B cell (primary cell): ENCODE data around the gene PAM. TPM values are rescaled to one million over a fixed set of nuclear protein-coding genes. Genes with fewer than 3 reads are reported as not detected.

Source experiments
- ATAC-seq: fragments of 200-7000 bp; cut with Tn5 transposase; one replicate; pipeline ENCODE4 v1.10.0; 2021; ENCODE audit warnings: low read depth, mild to moderate bottlenecking, moderate number of reproducible peaks, moderate library complexity
- CTCF ChIA-PET: fragments of 350-600 bp; sonication (Branson Sonifier 250); formaldehyde crosslinking; loops from one replicate; lab custom pipeline; 2021; ENCODE audit warnings: antibody characterized with exemption, inconsistent platforms; lab: Charles Lee
- POLR2A ChIA-PET: fragments of 350-600 bp; sonication (Branson Sonifier 250); formaldehyde crosslinking; loops from one replicate; lab custom pipeline; 2021; ENCODE audit warnings: antibody characterized with exemption; lab: Charles Lee
- DNase-seq: peaks from one replicate; pipeline ENCODE4 v3.0.0; 2013
- H2AFZ ChIP-seq: 2 replicates; pipeline ENCODE4 v1.6.1; 2012; ENCODE audit warnings: mild to moderate bottlenecking, low read depth, low read length; ENCODE audit not compliant: insufficient read depth, poor library complexity, severe bottlenecking
- H3K27ac ChIP-seq, 2 donors: 1 replicate in 1 of 2; 2 replicates in 1 of 2; pipeline ENCODE4 v1.5.1; 2012 to 2013; ENCODE audit warnings: low read length in 2 of 2, mild to moderate bottlenecking in 2 of 2, moderate library complexity in 1 of 2
- H3K27me3 ChIP-seq, 4 experiments: fragments of 200-600 bp in 1 of 4; sonication (generic) in 1 of 4; replicated peaks in 1 of 4; 1 replicate in 2 of 4; 2 replicates in 2 of 4; pipeline versions ENCODE4 v1.6.1 to v1.7.0; 2013 to 2016; ENCODE audit warnings: low read length in 3 of 4, mild to moderate bottlenecking in 2 of 4, mixed read lengths in 1 of 4, moderate library complexity in 1 of 4; ENCODE audit not compliant: insufficient read depth in 4 of 4, control insufficient read depth in 3 of 4; ENCODE audit errors: control extremely low read depth in 1 of 4
- H3K36me3 ChIP-seq, 2 experiments: replicated peaks in 1 of 2; 1 replicate in 1 of 2; 2 replicates in 1 of 2; pipeline versions ENCODE4 v1.6.1 to v1.7.1; 2013; ENCODE audit warnings: low read length in 1 of 2; ENCODE audit not compliant: insufficient read depth in 2 of 2, control insufficient read depth in 1 of 2; ENCODE audit errors: control extremely low read depth in 1 of 2, extremely low read depth in 1 of 2
- H3K4me1 ChIP-seq, 2 donors: fragments of 200-600 bp in 1 of 2; sonication (generic) in 1 of 2; 1 replicate in 1 of 2; 2 replicates in 1 of 2; pipeline versions ENCODE4 v1.5.1 to v1.6.1; 2013 to 2017; ENCODE audit warnings: low read length in 2 of 2; ENCODE audit not compliant: control insufficient read depth in 2 of 2, insufficient read depth in 2 of 2
- H3K4me2 ChIP-seq: replicated peaks from 2 replicates; pipeline ENCODE3; 2012; ENCODE audit warnings: mild to moderate bottlenecking, low read depth, low read length; ENCODE audit not compliant: poor library complexity, severe bottlenecking
- H3K4me3 ChIP-seq, 5 experiments: fragments of 200-600 bp in 1 of 5; sonication (generic) in 1 of 5; 1 replicate in 3 of 5; 2 replicates in 2 of 5; pipeline versions ENCODE4 v1.5.1 to v1.7.0; 2011 to 2016; ENCODE audit warnings: low read length in 4 of 5, mild to moderate bottlenecking in 4 of 5, low read depth in 2 of 5, control low read depth in 1 of 5, moderate library complexity in 1 of 5; ENCODE audit not compliant: insufficient read depth in 1 of 5; ENCODE audit errors: control extremely low read depth in 1 of 5, extremely low read depth in 1 of 5
- H3K79me2 ChIP-seq: fragments of 200-600 bp; sonication (generic); one replicate; pipeline ENCODE4 v1.6.0; 2016; ENCODE audit warnings: low read length; ENCODE audit not compliant: control insufficient read depth, insufficient read depth
- H3K9ac ChIP-seq: fragments of 200-600 bp; sonication (generic); 2 replicates; pipeline ENCODE4 v1.6.1; 2017; ENCODE audit warnings: mild to moderate bottlenecking, low read length, moderate library complexity
- H3K9me3 ChIP-seq, 3 donors: one replicate each; pipeline versions ENCODE4 v1.6.1 to v1.7.1; 2013; ENCODE audit warnings: low read length in 2 of 3; ENCODE audit not compliant: control insufficient read depth in 2 of 3, insufficient read depth in 1 of 3; ENCODE audit errors: control extremely low read depth in 1 of 3
- H4K20me1 ChIP-seq: 2 replicates; pipeline ENCODE4 v1.6.0; 2012; ENCODE audit warnings: mild to moderate bottlenecking, low read length; ENCODE audit not compliant: insufficient read depth, control insufficient read depth, poor library complexity, severe bottlenecking
- H3K27ac Mint-ChIP-seq: one replicate; pipeline ENCODE4 v1.8.0; 2021; ENCODE audit warnings: mixed read lengths
- H3K27me3 Mint-ChIP-seq: one replicate; pipeline ENCODE4 v1.8.0; 2021; ENCODE audit warnings: mixed read lengths
- H3K4me1 Mint-ChIP-seq: one replicate; pipeline ENCODE4 v1.8.0; 2021; ENCODE audit warnings: mixed read lengths
- H3K4me3 Mint-ChIP-seq: one replicate; pipeline ENCODE4 v1.8.0; 2021; ENCODE audit warnings: mixed read lengths
- H3K9me3 Mint-ChIP-seq: one replicate; pipeline ENCODE4 v1.8.0; 2022; ENCODE audit warnings: mixed read lengths; ENCODE audit not compliant: insufficient read depth
- CTCF ChIP-seq: fragments of 200-600 bp; IDR thresholded peaks from one replicate; pipeline ENCODE4 v1.8.0; 2022; ENCODE audit warnings: antibody characterized with exemption, mild to moderate bottlenecking
- EZH2 ChIP-seq: IDR thresholded peaks from 2 replicates; pipeline ENCODE4 v1.6.1; 2012; ENCODE audit warnings: borderline replicate concordance, low read depth, mild to moderate bottlenecking, moderate library complexity, low read length; ENCODE audit not compliant: insufficient read depth, poor library complexity, severe bottlenecking
- WGBS: methylation state at CpG from one replicate; pipeline ENCODE4 v1.1.5; 2013; ENCODE audit warnings: missing lambda C conversion rate; ENCODE audit not compliant: insufficient coverage; 5-methylcytosine and 5-hydroxymethylcytosine counted together
- intact Hi-C: fragments of 100-400 bp; cut with micrococcal nuclease; formaldehyde crosslinking; loops from one replicate; pipeline ENCODE4 v1.10.0; 2022
- polyA plus RNA-seq: library from polyadenylated mRNA; depleted of rRNA; stranded (reverse); fragments of >200 nt; gene quantifications from 2 replicates; pipeline ENCODE4 v1.2.3, GENCODE V29; 2012
- total RNA-seq, 2 donors: library from RNA; stranded (reverse); fragments of 120-200 nt in 1 of 2; gene quantifications; 1 replicate in 1 of 2; 2 replicates in 1 of 2; pipeline versions ENCODE4 v1.2.3 to v1.2.4, GENCODE V29; 2013 to 2022

PAM gene
- total and polyA plus RNA-seq, 2 donors (not counting 1 experiment from before 2014, with no cell fraction given) = 1.00 to 34.8 TPM

- Histone ChIP-seq H3K4me2 (no peak overlapping the region), H2AFZ (no peak overlapping the region)
- CTCF ChIA-PET = no interaction called here
Measured at GRCh38 chr5:102749416-102750030, 5.6 kb upstream of the PAM start.

More at GRCh38 chr5:102749416-102750030, 5.6 kb upstream of the PAM start:
- no peak overlapping the region for H3K4me3 Mint-ChIP-seq
- intact Hi-C loops = no loop called here
- no peak overlapping the region for H3K9ac ChIP-seq
- H4K20me1 ChIP-seq = no peaks in the 10 kb centered on the region
- no peaks in the 10 kb centered on the region for H3K36me3 ChIP-seq
- H3K27ac ChIP-seq = no peak overlapping the region
- POLR2A ChIA-PET = no interaction called here
- H3K27ac Mint-ChIP-seq = no peak overlapping the region
- no peak overlapping the region for H3K4me3 ChIP-seq
- peaks cover 26% of the 10 kb centered on the region for H3K27me3 Mint-ChIP-seq
- no peaks in the 10 kb centered on the region for H3K79me2 ChIP-seq
- no peaks in the 10 kb centered on the region for H3K9me3 Mint-ChIP-seq
- peaks cover 10 to 11% of the 10 kb centered on the region in 2 donors for H3K4me1 ChIP-seq
- WGBS = 100% methylated on average over 1 of the region's 5 CpGs
- DNase-seq = no peak
- peaks cover 0 to 6% (median 0%) of the 10 kb centered on the region in 3 donors for H3K9me3 ChIP-seq
- TF ChIP-seq CTCF (no peak), EZH2 (no peak)
- peaks cover 0 to 22% (median 9%) of the 10 kb centered on the region in 4 experiments for H3K27me3 ChIP-seq
- ATAC-seq = no peak
- H3K4me1 Mint-ChIP-seq = peaks cover 16% of the 10 kb centered on the region
